HepG2 (cell line): Measurements from ENCODE around the gene IMPACT. TPM values are rescaled to one million over a fixed set of nuclear protein-coding genes. Genes with fewer than 3 reads are reported as not detected.
A peak's percentile ranks its signal among the peaks of the same experiment; 100 is the strongest.

ENCODE experiments used
- FOXA3 ChIP-seq: IDR thresholded peaks from 2 replicates; pipeline ENCODE4 v1.6.1; 2016; ENCODE audit warnings: missing genetic modification reagents, missing compliant biosample characterization
- IKZF4 ChIP-seq: sonication (generic); formaldehyde crosslinking; IDR thresholded peaks from 2 replicates; pipeline ENCODE4 v1.5.1; 2020; ENCODE audit warnings: borderline replicate concordance, mild to moderate bottlenecking, low read depth, missing genetic modification reagents; ENCODE audit errors: not compliant biosample characterization
- LCORL ChIP-seq, 2 experiments: fragments of 450-650 bp in 1 of 2; sonication (generic) in 1 of 2; formaldehyde crosslinking in 1 of 2; IDR thresholded peaks; 2 replicates each; pipeline versions ENCODE4 v1.5.0 to v1.6.1; 2017 to 2020; ENCODE audit warnings: antibody characterized with exemption in 1 of 2, missing genetic modification reagents in 1 of 2
- ZFP62 ChIP-seq: sonication (generic); formaldehyde crosslinking; IDR thresholded peaks from 2 replicates; pipeline ENCODE4 v1.4.0; 2020; ENCODE audit warnings: missing genetic modification reagents
- ZKSCAN8 ChIP-seq: IDR thresholded peaks from 2 replicates; pipeline ENCODE4 v1.6.1; 2016; ENCODE audit warnings: borderline replicate concordance, missing genetic modification reagents, missing compliant biosample characterization
- ZNF101 ChIP-seq: sonication (generic); formaldehyde crosslinking; IDR thresholded peaks from 2 replicates; pipeline ENCODE4 v1.4.0; 2020; ENCODE audit warnings: mild to moderate bottlenecking, low read depth, missing genetic modification reagents, borderline replicate concordance
- ZNF224 ChIP-seq: sonication (generic); formaldehyde crosslinking; IDR thresholded peaks from 2 replicates; pipeline ENCODE4 v1.5.0; 2020; ENCODE audit warnings: mild to moderate bottlenecking, missing genetic modification reagents
- ZNF629 ChIP-seq: sonication (generic); formaldehyde crosslinking; conservative IDR thresholded peaks from 2 replicates; pipeline ENCODE4 v1.5.0; 2020; ENCODE audit warnings: missing genetic modification reagents
- ZNF772 ChIP-seq: sonication (generic); formaldehyde crosslinking; IDR thresholded peaks from 2 replicates; pipeline ENCODE4 v1.5.0; 2020; ENCODE audit warnings: mild to moderate bottlenecking, missing genetic modification reagents
- polyA plus RNA-seq, 8 experiments: library from polyadenylated mRNA; depleted of rRNA in 3 of 8; stranded (reverse) in 7 of 8; unstranded in 1 of 8; fragments of >200 nt; fragmentation: Illumina TruSeq in 4 of 8; extraction: Trizol in 4 of 8; gene quantifications; 2 replicates each; pipeline versions ENCODE4 v1.2.1 to v1.2.3, GENCODE V29; 2011 to 2016; ENCODE audit warnings: low read depth in 4 of 8, missing spikeins in 1 of 8, mixed read lengths in 1 of 8; ENCODE audit not compliant: insufficient read depth in 1 of 8
- total RNA-seq, 5 experiments: library from RNA; depleted of rRNA; stranded (reverse); fragments of >200 nt; fragmentation: Illumina TruSeq; extraction: Trizol; gene quantifications; 2 replicates each; pipeline ENCODE4 v1.2.3, GENCODE V29; 2016; ENCODE audit warnings: low read depth in 1 of 5
- TF ChIP-seq, protein P1 (sequence below): sonication (generic); formaldehyde crosslinking; IDR thresholded peaks from 2 replicates; pipeline ENCODE4 v1.4.0; 2020; ENCODE audit warnings: missing genetic modification reagents
- TF ChIP-seq, protein P2 (sequence below): sonication (generic); formaldehyde crosslinking; IDR thresholded peaks from 2 replicates; pipeline ENCODE4 v1.4.0; 2020; ENCODE audit warnings: mild to moderate bottlenecking, missing genetic modification reagents
- TF ChIP-seq, protein P3 (sequence below): sonication (generic); formaldehyde crosslinking; IDR thresholded peaks from 2 replicates; pipeline ENCODE4 v1.4.0; 2020; ENCODE audit warnings: mild to moderate bottlenecking, missing genetic modification reagents
- TF ChIP-seq, protein P4 (sequence below): sonication (generic); formaldehyde crosslinking; IDR thresholded peaks from 2 replicates; pipeline ENCODE4 v1.4.0; 2020; ENCODE audit warnings: missing genetic modification reagents, borderline replicate concordance
- TF ChIP-seq, protein P5 (sequence below): conservative IDR thresholded peaks from 2 replicates; pipeline ENCODE4 v1.6.1; 2018; ENCODE audit warnings: missing genetic modification reagents
- TF ChIP-seq, protein P6 (sequence below): sonication (generic); formaldehyde crosslinking; IDR thresholded peaks from 2 replicates; pipeline ENCODE4 v1.5.0; 2020; ENCODE audit warnings: mild to moderate bottlenecking, missing genetic modification reagents

The IMPACT gene
- total and polyA plus RNA-seq, 2 of the 13 experiments (the other 11 are each of a cell fraction or from before 2014, with no cell fraction given), result 5.0 to 7.7 TPM

DNA sequence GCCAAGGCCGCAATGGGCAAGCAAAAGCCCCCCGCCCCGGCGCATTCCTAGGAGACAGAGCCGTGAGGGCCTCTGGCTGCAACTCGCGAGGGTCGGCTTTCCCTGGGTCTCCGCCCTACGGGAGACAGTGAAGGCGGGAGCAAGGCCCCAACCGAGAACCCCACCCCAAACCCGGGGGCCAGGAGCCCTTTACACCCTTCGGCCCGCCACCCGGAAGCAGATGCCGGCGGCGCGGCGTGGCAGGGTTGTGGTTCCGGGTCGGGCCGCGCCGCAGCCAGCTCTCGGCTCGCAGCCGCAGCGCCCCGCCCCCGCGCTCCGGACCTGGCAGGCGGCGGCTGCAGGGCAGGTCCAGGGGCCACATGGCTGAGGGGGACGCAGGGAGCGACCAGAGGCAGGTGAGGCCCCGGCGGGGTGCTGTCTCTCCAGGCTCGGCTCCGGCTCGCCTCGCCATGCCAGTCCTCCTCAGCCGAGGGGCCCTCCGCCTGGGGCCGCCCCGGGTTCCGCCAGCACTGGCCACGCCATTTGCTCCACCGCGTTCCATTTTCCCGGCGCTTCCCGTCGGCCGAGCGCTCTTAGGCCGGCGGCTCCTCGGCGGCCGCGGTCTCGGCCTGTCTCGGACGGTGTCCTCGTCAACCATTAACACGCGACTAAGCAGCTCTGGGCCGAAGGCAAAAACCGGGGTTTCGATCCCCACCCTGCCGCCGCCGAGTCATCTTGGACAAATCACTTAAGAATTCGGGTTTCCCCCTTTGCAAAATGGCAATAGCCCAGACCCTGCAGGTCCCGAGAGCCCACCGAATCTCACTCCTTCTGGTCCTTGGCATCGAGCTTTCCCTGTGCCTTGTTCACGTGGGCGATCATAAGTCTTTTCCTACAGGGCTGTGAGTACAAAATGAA lies at the start of gene IMPACT (continued):
- TF ChIP-seq, protein P1, sequence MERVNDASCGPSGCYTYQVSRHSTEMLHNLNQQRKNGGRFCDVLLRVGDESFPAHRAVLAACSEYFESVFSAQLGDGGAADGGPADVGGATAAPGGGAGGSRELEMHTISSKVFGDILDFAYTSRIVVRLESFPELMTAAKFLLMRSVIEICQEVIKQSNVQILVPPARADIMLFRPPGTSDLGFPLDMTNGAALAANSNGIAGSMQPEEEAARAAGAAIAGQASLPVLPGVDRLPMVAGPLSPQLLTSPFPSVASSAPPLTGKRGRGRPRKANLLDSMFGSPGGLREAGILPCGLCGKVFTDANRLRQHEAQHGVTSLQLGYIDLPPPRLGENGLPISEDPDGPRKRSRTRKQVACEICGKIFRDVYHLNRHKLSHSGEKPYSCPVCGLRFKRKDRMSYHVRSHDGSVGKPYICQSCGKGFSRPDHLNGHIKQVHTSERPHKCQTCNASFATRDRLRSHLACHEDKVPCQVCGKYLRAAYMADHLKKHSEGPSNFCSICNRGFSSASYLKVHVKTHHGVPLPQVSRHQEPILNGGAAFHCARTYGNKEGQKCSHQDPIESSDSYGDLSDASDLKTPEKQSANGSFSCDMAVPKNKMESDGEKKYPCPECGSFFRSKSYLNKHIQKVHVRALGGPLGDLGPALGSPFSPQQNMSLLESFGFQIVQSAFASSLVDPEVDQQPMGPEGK (CRISPR knock-in tag), result no peak
- no peak for TF ChIP-seq IKZF4 (CRISPR knock-in tag)
- no peak for TF ChIP-seq ZKSCAN8
- TF ChIP-seq, protein P2, sequence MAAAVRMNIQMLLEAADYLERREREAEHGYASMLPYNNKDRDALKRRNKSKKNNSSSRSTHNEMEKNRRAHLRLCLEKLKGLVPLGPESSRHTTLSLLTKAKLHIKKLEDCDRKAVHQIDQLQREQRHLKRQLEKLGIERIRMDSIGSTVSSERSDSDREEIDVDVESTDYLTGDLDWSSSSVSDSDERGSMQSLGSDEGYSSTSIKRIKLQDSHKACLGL (CRISPR knock-in tag), result peak; percentile 76; the same call in 1 of the 2 replicates
- TF ChIP-seq, protein P3, sequence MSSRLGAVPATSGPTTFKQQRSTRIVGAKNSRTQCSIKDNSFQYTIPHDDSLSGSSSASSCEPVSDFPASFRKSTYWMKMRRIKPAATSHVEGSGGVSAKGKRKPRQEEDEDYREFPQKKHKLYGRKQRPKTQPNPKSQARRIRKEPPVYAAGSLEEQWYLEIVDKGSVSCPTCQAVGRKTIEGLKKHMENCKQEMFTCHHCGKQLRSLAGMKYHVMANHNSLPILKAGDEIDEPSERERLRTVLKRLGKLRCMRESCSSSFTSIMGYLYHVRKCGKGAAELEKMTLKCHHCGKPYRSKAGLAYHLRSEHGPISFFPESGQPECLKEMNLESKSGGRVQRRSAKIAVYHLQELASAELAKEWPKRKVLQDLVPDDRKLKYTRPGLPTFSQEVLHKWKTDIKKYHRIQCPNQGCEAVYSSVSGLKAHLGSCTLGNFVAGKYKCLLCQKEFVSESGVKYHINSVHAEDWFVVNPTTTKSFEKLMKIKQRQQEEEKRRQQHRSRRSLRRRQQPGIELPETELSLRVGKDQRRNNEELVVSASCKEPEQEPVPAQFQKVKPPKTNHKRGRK, result no peak
- TF ChIP-seq, protein P4, sequence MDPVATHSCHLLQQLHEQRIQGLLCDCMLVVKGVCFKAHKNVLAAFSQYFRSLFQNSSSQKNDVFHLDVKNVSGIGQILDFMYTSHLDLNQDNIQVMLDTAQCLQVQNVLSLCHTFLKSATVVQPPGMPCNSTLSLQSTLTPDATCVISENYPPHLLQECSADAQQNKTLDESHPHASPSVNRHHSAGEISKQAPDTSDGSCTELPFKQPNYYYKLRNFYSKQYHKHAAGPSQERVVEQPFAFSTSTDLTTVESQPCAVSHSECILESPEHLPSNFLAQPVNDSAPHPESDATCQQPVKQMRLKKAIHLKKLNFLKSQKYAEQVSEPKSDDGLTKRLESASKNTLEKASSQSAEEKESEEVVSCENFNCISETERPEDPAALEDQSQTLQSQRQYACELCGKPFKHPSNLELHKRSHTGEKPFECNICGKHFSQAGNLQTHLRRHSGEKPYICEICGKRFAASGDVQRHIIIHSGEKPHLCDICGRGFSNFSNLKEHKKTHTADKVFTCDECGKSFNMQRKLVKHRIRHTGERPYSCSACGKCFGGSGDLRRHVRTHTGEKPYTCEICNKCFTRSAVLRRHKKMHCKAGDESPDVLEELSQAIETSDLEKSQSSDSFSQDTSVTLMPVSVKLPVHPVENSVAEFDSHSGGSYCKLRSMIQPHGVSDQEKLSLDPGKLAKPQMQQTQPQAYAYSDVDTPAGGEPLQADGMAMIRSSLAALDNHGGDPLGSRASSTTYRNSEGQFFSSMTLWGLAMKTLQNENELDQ (CRISPR knock-in tag), result no peak
- no peak for TF ChIP-seq ZNF224 (CRISPR knock-in tag)
- 0 out of 2 replicates have a peak, but pooled peaks have one; percentile 23 for TF ChIP-seq FOXA3
- no peak for TF ChIP-seq ZNF772 (CRISPR knock-in tag)
- no peak for TF ChIP-seq LCORL (IDR thresholded peaks at IDR 0.05)
- TF ChIP-seq LCORL (CRISPR knock-in tag; IDR thresholded peaks at IDR 0.05), result no peak
- TF ChIP-seq ZNF101 (CRISPR knock-in tag), result no peak
- TF ChIP-seq ZFP62 (CRISPR knock-in tag), result no peak
- TF ChIP-seq, protein P5, sequence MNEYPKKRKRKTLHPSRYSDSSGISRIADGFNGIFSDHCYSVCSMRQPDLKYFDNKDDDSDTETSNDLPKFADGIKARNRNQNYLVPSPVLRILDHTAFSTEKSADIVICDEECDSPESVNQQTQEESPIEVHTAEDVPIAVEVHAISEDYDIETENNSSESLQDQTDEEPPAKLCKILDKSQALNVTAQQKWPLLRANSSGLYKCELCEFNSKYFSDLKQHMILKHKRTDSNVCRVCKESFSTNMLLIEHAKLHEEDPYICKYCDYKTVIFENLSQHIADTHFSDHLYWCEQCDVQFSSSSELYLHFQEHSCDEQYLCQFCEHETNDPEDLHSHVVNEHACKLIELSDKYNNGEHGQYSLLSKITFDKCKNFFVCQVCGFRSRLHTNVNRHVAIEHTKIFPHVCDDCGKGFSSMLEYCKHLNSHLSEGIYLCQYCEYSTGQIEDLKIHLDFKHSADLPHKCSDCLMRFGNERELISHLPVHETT, result 0 out of 2 replicates have a peak, but pooled peaks have one; percentile 26
- TF ChIP-seq, protein P6, sequence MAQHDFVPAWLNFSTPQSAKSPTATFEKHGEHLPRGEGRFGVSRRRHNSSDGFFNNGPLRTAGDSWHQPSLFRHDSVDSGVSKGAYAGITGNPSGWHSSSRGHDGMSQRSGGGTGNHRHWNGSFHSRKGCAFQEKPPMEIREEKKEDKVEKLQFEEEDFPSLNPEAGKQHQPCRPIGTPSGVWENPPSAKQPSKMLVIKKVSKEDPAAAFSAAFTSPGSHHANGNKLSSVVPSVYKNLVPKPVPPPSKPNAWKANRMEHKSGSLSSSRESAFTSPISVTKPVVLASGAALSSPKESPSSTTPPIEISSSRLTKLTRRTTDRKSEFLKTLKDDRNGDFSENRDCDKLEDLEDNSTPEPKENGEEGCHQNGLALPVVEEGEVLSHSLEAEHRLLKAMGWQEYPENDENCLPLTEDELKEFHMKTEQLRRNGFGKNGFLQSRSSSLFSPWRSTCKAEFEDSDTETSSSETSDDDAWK (CRISPR knock-in tag), result no peak
- TF ChIP-seq ZNF629 (CRISPR knock-in tag), result no peak
